ENCODE results near the gene REXO5. TPM values are rescaled to one million over a fixed set of nuclear protein-coding genes. Genes with fewer than 3 reads are reported as not detected.
"Not testable (repeated sequence)": the region's sequence is repeated elsewhere in the genome, so short reads cannot be mapped to it uniquely, and the experiment has no call there.

Gene REXO5
- total and polyA plus RNA-seq, 3 experiments from 2014 or later, result 0.81 to 9.3 (median 7.9) TPM

GRCh38 chr16:20805684-20806167, 601 bp upstream of the REXO5 start:
- H3K36me3 Mint-ChIP-seq; H3K9me3 Mint-ChIP-seq; H3K9me3 ChIP-seq (ENCODE audit: low read length); H3K36me3 ChIP-seq (ENCODE audit: insufficient read depth, low read length); POLR2A ChIA-PET; H3K4me1 ChIP-seq (ENCODE audit: insufficient read depth, low read length); H3K27me3 ChIP-seq (ENCODE audit: insufficient read depth, low read length, poor library complexity, severe bottlenecking); H3K27me3 Mint-ChIP-seq: not testable (repeated sequence)
- peak overlapping the region; percentile 93 for H3K4me3 ChIP-seq (ENCODE audit: low read length)
- Mint-ChIP-seq H3K4me3 (peak overlapping the region; percentile 94 to 99 (median 99)), H3K27ac (peak overlapping the region in 7 of 8 donors; percentile 3 to 98 (median 80)), H3K4me1 (peaks cover 14 to 24% (median 20%) of the 10 kb centered on the region in 3 donors)
- peak in 1 of 5 donors; percentile 3 for DNase-seq
- H3K27ac ChIP-seq (ENCODE audit: low read depth, low read length), result peak overlapping the region; percentile 84
- CTCF ChIA-PET, result interaction anchor here (0.9 to 1.8 kb wide), 2 partner anchors 11 to 44 kb away, joined by 3 to 6 read pairs; no protein-coding TSS in a partner anchor

GRCh38 chr16:20807862-20808261, 1.5 kb downstream of the REXO5 start:
- peaks cover 16 to 25% (median 24%) of the 10 kb centered on the region in 3 donors for H3K4me1 Mint-ChIP-seq
- peak overlapping the region in 5 of 8 donors; percentile 12 to 73 (median 51) for H3K27ac Mint-ChIP-seq
- peaks cover 0 to 5% (median 0%) of the 10 kb centered on the region in 3 donors for H3K36me3 Mint-ChIP-seq
- no peak for DNase-seq
- H3K27me3 Mint-ChIP-seq, result no peaks in the 10 kb centered on the region
- H3K4me3 ChIP-seq (ENCODE audit: low read length), result no peak overlapping the region
- no peaks in the 10 kb centered on the region for H3K27me3 ChIP-seq (ENCODE audit: insufficient read depth, low read length, poor library complexity, severe bottlenecking)
- H3K4me1 ChIP-seq (ENCODE audit: insufficient read depth, low read length), result peaks cover 8% of the 10 kb centered on the region
- peak overlapping the region; percentile 84 for H3K27ac ChIP-seq (ENCODE audit: low read depth, low read length)
- H3K36me3 ChIP-seq (ENCODE audit: insufficient read depth, low read length), result no peaks in the 10 kb centered on the region
- ChIA-PET CTCF (interaction anchor here (1.9 kb wide), 1 partner anchor 67 kb away, joined by 10 read pairs; no protein-coding TSS in a partner anchor), POLR2A (interaction anchor here (1.2 kb wide), 1 partner anchor 67 kb away, joined by 3 read pairs; no protein-coding TSS in a partner anchor)
- no peaks in the 10 kb centered on the region for H3K9me3 ChIP-seq (ENCODE audit: low read length)
- H3K9me3 Mint-ChIP-seq, result no peaks in the 10 kb centered on the region
- H3K4me3 Mint-ChIP-seq, result peak overlapping the region; percentile 79 to 99 (median 99)

- no peak overlapping the region for H3K27ac ChIP-seq (ENCODE audit: low read depth, low read length)
- Mint-ChIP-seq H3K4me3 (no peak overlapping the region), H3K27me3 (no peaks in the 10 kb centered on the region), H3K27ac (no peak overlapping the region), H3K4me1 (peaks cover 14 to 29% (median 23%) of the 10 kb centered on the region in 3 donors), H3K9me3 (no peaks in the 10 kb centered on the region), H3K36me3 (no peaks in the 10 kb centered on the region)
- no peaks in the 10 kb centered on the region for H3K36me3 ChIP-seq (ENCODE audit: insufficient read depth, low read length)
- CTCF ChIA-PET, result no interaction called here
- H3K4me1 ChIP-seq (ENCODE audit: insufficient read depth, low read length), result peaks cover 7% of the 10 kb centered on the region
- H3K9me3 ChIP-seq (ENCODE audit: low read length), result no peaks in the 10 kb centered on the region
- POLR2A ChIA-PET, result no interaction called here
- DNase-seq, result no peak
- no peaks in the 10 kb centered on the region for H3K27me3 ChIP-seq (ENCODE audit: insufficient read depth, low read length, poor library complexity, severe bottlenecking)
- H3K4me3 ChIP-seq (ENCODE audit: low read length), result no peak overlapping the region
Measured at GRCh38 chr16:20811889-20812439, 5.6 kb downstream of the REXO5 start.

GRCh38 chr16:20812510-20812909, 6.2 kb downstream of the REXO5 start:
- H3K36me3 ChIP-seq (ENCODE audit: insufficient read depth, low read length), result no peaks in the 10 kb centered on the region
- H3K4me1 ChIP-seq (ENCODE audit: insufficient read depth, low read length), result peaks cover 1% of the 10 kb centered on the region
- H3K36me3 Mint-ChIP-seq, result no peaks in the 10 kb centered on the region
- ChIA-PET POLR2A (no interaction called here), CTCF (no interaction called here)
- H3K4me3 Mint-ChIP-seq, result peak overlapping the region in 1 of 7 donors; percentile 60
- no peak for DNase-seq
- H3K4me1 Mint-ChIP-seq, result peaks cover 11 to 26% (median 19%) of the 10 kb centered on the region in 3 donors
- H3K27ac ChIP-seq (ENCODE audit: low read depth, low read length), result no peak overlapping the region
- H3K27me3 Mint-ChIP-seq, result no peaks in the 10 kb centered on the region
- H3K27me3 ChIP-seq (ENCODE audit: insufficient read depth, low read length, poor library complexity, severe bottlenecking), result no peaks in the 10 kb centered on the region
- no peak overlapping the region for H3K4me3 ChIP-seq (ENCODE audit: low read length)
- no peaks in the 10 kb centered on the region for H3K9me3 Mint-ChIP-seq
- H3K9me3 ChIP-seq (ENCODE audit: low read length), result no peaks in the 10 kb centered on the region
- H3K27ac Mint-ChIP-seq, result no peak overlapping the region

GRCh38 chr16:20814784-20815183, 8.5 kb downstream of the REXO5 start:
- Mint-ChIP-seq H3K27me3 (no peaks in the 10 kb centered on the region), H3K36me3 (no peaks in the 10 kb centered on the region), H3K9me3 (no peaks in the 10 kb centered on the region), H3K4me3 (peak overlapping the region in 1 of 7 donors; percentile 8), H3K27ac (peak overlapping the region in 1 of 8 donors; percentile 45), H3K4me1 (peaks cover 7 to 17% (median 11%) of the 10 kb centered on the region in 3 donors)
- no peaks in the 10 kb centered on the region for H3K27me3 ChIP-seq (ENCODE audit: insufficient read depth, low read length, poor library complexity, severe bottlenecking)
- no peak for DNase-seq
- no peaks in the 10 kb centered on the region for H3K4me1 ChIP-seq (ENCODE audit: insufficient read depth, low read length)
- no peak overlapping the region for H3K27ac ChIP-seq (ENCODE audit: low read depth, low read length)
- H3K36me3 ChIP-seq (ENCODE audit: insufficient read depth, low read length), result no peaks in the 10 kb centered on the region
- H3K9me3 ChIP-seq (ENCODE audit: low read length), result no peaks in the 10 kb centered on the region
- ChIA-PET POLR2A (no interaction called here), CTCF (no interaction called here)
- no peak overlapping the region for H3K4me3 ChIP-seq (ENCODE audit: low read length)

- no peaks in the 10 kb centered on the region for H3K4me1 ChIP-seq (ENCODE audit: insufficient read depth, low read length)
- no peak for DNase-seq
- no peaks in the 10 kb centered on the region for H3K9me3 ChIP-seq (ENCODE audit: low read length)
- H3K4me3 Mint-ChIP-seq, result no peak overlapping the region
- no peaks in the 10 kb centered on the region for H3K27me3 Mint-ChIP-seq
- H3K36me3 ChIP-seq (ENCODE audit: insufficient read depth, low read length), result no peaks in the 10 kb centered on the region
- no peak overlapping the region for H3K4me3 ChIP-seq (ENCODE audit: low read length)
- ChIA-PET POLR2A (no interaction called here), CTCF (interaction anchor here (1.1 to 1.4 kb wide), 2 partner anchors 12 to 31 kb away, joined by 3 to 5 read pairs; no protein-coding TSS in a partner anchor)
- no peak overlapping the region for H3K27ac ChIP-seq (ENCODE audit: low read depth, low read length)
- H3K9me3 Mint-ChIP-seq, result no peaks in the 10 kb centered on the region
- H3K36me3 Mint-ChIP-seq, result no peaks in the 10 kb centered on the region
- peaks cover 10 to 16% (median 11%) of the 10 kb centered on the region in 3 donors for H3K4me1 Mint-ChIP-seq
- H3K27ac Mint-ChIP-seq, result peak overlapping the region in 1 of 8 donors; percentile 24
- no peaks in the 10 kb centered on the region for H3K27me3 ChIP-seq (ENCODE audit: insufficient read depth, low read length, poor library complexity, severe bottlenecking)
Measured at GRCh38 chr16:20818929-20819585, 12.7 kb downstream of the REXO5 start.

- ChIA-PET CTCF (no interaction called here), POLR2A (no interaction called here)
- H3K27ac ChIP-seq (ENCODE audit: low read depth, low read length), result no peak overlapping the region
- H3K27me3 ChIP-seq (ENCODE audit: insufficient read depth, low read length, poor library complexity, severe bottlenecking), result no peaks in the 10 kb centered on the region
- Mint-ChIP-seq H3K27me3 (no peaks in the 10 kb centered on the region), H3K36me3 (no peaks in the 10 kb centered on the region), H3K27ac (no peak overlapping the region), H3K4me1 (peaks cover 0 to 5% (median 5%) of the 10 kb centered on the region in 3 donors), H3K4me3 (no peak overlapping the region), H3K9me3 (no peaks in the 10 kb centered on the region)
- no peaks in the 10 kb centered on the region for H3K36me3 ChIP-seq (ENCODE audit: insufficient read depth, low read length)
- no peak for DNase-seq
- H3K4me1 ChIP-seq (ENCODE audit: insufficient read depth, low read length), result no peaks in the 10 kb centered on the region
- no peak overlapping the region for H3K4me3 ChIP-seq (ENCODE audit: low read length)
- no peaks in the 10 kb centered on the region for H3K9me3 ChIP-seq (ENCODE audit: low read length)
Measured at GRCh38 chr16:20821682-20822081, 15.4 kb downstream of the REXO5 start.

Data from CD8-positive, alpha-beta memory T cell (primary cell).